ENCODE data around the gene RPS2.

Gene RPS2

DNA sequence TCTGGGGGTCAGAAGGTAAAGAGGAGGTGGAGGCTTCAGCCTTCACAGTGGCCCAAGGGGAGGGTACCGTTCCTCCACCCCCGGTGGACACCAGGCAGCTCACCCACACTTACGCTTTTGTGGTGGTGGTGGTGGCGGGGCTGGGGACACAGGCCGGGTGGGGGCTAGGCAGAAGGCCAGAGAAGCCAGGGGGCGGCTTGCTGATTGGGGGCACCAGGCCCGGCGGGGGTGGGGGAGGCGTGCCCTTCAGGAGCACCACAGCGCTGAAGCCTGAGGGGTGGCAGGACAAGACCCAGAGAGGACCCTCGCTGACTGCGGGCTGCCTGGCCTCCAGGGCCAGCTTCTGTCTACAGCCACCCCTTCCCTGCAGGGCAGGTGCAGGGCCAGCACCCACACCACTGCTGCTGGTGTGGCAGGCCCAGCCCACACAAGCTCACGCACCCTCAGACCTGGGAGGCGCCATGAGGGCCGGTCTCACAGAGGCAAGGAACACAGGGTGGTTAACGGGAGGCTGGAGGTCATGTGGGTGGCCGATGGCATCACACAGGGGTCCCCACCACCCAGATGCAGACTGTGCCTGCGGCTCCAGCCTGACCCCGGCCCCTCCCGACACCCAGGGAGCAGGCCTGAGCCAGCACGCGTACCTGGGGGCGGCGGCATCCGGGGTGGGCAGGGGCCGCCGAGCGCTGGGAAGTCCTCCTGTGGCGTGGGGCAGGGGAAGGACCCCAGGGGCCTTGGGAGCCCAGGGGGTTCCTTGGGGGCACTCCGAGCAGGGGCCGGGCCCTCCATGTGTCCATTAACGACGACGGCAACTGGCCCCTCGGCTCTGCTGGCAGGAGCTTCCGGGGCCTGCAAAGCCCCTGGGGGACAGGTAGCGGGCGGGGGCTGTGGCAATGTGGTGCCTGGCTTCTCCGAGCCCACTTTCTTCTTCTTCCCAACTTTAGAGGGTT is 34.5 kb upstream of the RPS2 start:
- DNase-seq: no peak

DNA sequence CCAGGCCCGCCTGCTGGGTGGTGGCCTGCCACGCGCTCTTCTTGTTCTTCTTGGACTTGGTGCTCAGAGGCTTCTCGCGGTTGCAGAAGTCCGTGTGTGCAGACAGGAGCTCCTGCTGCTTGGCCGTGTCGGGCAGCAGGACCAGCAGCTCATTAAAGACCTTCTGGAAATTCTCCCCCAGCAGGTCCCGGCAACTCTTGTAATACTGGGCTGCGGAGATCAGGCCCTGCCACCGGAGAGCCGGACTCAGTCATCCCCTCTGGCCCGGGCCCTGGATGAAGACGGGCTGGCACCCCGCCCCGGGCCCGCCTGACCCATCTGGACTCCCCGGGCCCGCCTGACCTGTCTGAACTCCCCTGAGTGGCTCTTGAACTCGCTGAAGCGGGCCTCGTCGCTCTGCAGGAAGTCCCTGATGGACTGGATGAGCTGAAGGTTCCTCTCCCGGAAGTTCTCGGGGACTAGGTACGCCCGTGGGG is 33.8 kb upstream of the RPS2 start:
- DNase-seq: no peak

DNA sequence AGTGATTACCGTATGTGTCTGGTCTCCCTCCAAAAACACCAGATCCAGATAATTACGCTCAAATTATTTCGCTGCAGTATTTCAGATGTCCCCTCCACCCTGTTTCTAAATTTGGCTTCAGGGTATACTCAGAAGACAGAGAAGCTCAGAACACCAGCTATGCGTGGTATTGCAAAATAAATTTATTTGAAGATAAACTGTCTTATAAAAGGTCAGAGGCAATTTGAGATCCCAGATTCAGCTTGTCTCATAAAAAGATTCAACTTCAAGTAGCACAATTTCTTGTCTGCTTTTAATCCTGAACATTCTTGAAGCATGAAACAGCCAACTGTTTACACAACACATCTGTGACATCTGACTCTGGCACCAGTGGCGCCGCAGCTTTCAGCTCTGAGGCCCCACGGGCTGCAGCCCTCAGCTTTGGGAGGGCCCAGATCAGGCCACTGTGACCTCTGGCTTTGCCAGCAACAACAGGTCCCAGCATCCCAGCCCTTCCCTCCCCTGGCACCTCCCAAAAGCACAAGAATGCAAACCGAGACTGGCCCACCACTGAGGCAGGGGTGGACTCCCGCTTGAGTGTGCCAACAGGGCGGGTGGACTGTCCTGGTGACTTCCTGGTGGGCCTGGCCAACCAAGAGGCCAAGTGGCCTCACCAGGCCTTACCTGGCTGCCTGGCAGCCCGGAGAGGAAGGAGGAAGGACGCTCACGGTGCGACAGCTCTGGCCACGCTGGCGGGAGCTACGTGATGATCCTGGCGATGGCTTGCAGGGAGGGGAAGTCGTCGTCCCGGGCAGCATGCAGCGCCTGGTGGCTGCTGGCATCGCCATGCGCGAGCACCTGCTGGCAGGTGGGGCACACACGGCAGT is 33.1 kb upstream of the RPS2 start:
- no peak for DNase-seq

DNA sequence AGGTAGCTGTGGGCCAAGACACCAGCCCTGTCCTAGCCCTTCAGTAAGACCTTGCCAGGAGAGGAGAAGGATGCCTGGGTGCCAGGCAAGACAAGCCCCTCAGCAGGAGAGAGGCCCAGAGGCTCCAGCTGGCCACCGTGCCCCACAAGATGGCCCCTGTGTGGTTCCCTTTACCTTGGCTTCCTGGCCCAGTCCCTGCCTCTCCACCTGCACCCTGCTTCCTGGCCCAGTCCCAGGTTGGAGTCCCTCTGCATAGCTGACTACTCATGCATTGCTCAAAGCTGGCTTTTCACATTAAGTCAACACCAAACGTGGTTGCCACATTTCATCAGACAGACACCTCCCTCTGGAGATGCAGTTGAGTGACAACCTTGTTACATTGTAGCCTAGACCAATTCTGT is 29.1 kb upstream of the RPS2 start:
- no peak for DNase-seq

DNA sequence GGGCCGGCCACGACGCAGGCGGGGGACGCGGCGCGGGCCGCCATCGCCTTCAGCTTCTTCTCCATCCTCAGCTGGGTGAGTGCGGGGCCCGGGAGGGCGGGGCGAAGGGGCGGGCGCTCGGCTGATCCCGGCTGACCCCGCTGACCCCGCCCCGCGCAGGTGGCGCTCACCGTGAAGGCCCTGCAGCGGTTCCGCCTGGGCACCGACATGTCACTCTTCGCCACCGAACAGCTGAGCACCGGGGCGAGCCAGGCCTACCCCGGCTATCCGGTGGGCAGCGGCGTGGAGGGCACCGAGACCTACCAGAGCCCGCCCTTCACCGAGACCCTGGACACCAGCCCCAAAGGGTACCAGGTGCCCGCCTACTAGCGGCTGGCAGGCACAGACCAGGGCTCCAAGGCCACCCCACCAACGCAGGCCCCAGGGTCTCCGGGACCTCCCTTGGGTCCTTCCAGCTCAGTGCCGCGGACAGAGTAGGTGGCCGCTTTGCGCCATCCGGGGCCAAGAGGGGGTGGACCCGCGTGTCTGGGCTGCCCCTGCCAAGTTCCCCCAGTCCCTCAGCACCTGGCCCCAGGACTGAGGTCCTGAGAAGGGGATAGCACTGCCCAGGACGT is 28.2 kb upstream of the RPS2 start:
- DNase-seq: no peak

DNA sequence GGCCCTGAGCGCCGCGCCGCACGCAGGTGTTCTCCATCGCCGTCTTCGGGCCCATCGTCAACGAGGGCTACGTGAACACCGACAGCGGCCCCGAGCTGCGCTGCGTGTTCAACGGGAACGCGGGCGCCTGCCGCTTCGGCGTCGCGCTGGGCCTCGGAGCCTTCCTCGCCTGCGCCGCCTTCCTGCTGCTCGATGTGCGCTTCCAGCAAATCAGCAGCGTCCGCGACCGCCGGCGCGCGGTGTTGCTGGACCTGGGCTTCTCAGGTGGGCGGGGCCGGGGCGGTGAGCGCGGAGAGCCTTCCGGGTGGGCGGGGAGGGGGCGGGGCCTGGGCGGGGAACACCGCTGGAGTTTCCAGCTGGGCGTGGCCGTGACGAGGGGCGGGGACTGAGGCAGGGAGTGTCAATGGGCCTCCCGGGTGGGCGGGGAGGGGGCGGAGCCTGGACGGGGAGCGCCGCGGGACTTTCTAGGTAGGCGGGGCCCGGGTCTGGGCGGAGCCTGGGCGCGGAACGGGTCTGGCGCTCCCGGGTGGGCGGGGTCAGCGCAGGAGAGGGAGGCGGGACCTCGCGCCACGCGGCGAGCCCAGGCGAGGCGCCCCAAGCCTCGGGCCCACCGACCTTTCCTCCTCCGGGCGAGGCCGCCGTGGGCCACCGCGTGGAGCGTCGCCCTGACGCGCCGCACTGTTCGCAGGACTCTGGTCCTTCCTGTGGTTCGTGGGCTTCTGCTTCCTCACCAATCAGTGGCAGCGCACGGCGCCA is 27.5 kb upstream of the RPS2 start:
- DNase-seq: peak; percentile 52

DNA sequence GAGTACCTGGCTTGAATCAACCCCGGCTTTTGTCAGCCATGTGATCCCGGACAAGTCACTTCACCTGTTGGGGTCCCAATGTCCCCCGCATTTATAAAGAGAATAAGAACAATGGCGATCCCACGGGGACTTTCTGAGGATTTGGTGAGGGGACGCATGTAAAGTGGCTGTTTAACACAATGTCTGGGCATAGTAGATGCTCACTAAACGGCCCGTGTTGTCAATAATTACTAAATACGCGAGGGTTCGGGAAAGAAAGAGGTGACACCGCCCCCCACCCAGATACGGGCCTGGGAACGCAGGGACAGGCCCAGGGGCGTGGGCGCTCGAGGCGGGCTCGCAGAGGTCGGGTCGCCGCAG is 26.9 kb upstream of the RPS2 start:
- DNase-seq: no peak

DNA sequence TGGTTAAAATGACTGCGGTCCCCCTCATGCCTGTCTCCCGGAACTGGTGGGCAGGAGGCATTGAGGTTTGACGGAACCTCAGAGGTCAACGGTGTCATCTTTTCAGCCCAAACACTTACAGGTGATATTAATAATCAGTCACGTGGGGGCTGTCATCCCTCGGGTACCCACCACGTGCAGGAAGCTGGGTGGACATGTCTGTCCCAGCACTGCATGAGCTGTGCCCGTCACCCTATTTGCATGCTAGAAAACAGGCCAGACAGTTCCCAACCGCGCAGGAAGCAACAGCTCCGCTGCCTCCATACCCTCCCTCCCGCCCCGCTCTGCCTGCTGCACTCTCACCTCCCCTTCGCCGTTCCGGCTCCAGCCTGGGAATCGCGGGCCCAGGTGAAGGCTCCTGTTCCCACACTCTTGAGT is 26.5 kb upstream of the RPS2 start:
- no peak for DNase-seq

DNA sequence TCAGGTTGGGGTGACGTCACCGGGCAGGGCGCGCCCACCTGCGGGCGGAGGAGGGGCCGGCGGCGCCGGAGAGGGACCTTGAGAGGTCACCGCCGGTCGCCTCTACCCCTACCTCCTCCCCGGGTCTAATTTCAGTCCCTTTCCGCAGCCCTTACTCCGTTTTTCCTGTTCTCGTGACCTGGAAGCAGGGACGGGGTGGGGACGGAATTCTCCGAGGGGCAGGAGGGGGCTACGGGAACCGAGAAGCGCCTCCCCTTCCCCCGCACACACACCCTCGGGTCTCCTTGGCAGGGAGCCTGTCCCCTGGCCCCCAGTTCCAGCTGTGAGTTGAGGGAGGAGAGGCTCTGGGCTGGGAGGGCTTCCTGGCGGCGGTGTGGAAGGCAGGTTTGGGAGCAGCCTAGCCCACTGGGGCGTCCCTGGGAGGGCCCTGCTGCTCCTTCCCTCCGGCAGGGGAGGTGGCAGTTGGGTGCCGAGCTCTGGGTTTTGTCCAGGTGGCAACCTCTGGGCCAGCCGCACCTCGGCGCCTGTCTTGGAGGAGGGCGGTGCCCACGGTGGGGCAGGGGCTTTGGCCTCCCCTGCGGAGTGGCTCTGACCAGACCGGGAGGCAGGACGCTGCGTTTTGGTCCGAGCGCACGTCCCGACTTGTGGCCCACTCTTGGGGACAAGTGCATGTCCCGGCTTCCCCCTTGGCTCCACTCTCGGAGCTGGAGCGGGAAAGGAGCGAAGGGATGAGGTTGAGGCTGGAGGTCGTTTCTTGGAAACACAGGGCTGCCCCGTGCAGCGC is 25.9 kb upstream of the RPS2 start:
- DNase-seq: no peak

DNA sequence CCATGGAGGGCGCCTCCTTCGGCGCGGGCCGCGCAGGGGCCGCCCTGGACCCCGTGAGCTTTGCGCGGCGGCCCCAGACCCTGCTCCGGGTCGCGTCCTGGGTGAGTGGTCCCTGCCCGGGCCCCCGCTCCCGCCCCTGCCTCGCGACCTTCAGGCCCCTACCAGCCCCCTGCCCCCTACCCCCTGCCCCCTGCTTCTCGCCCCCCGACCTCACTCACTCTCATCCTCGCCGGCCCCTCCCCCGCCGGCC is 25.4 kb upstream of the RPS2 start:
- DNase-seq: no peak

DNA sequence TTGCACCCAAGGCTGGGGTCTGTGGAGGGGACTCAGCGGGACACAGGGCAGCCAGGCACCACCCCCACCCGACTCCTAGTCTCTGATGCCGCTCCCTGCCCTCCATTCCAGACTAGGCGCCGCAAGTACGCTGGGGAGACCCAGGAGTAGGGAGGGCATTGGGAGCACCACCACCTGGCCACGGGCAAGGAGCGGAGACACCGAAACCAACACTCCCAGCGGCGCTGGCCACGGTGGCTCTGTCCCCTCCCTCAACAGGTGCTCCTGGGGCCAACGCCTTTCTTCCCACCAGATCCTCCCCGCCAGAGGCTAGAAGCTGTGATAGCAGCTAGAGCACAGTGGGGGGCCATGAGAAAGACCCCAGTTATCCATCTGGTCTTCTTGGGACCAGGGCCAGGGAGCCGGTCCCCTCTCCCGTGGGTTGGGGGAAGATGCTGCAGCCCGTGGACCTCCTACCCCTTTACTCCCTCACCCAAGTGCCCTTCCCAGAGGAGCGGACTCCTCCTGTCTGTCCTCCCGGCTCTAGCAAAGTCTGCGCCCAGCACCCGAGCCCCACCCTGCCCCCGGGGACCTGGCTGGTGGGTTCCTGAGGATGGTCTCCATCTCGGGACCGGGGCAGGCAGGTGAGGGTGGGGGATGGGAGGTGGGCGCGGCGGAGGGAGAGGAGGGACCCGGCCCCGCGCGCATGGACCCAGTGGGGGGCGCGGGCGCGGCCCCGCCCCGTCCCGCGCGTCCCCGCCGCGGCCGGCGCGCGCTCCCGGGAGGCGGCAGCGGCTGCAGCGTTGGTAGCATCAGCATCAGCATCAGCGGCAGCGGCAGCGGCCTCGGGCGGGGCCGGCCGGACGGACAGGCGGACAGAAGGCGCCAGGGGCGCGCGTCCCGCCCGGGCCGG is 24.8 kb upstream of the RPS2 start, which contains the start of gene SYNGR3:
Gene SYNGR3, plus strand, starts transcription at position 762 of the 892 bp plus-strand sequence. CDS start 133 bp downstream, outside the sequence.
- DNase-seq: no peak

DNA sequence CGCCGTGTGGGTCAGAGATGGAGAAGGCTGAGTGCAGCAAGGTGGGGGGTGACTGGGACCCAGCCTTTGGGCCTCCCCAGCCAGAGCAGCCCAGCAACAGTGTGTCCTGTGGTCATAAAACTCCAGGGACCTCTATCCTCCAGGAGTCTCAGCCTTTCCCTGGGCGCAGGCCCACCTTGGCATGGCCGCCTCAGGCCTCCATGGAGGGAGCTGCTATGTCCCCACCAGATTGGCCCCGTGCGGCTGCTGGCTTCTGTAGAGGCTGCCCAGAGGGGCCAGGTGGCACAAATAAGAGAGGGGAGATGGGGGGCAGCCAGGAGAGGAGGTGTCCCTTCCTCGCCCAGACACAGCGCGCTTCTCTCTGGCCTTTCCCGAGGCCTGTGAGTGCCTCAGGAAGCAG is 22.6 kb upstream of the RPS2 start:
- DNase-seq: no peak

DNA sequence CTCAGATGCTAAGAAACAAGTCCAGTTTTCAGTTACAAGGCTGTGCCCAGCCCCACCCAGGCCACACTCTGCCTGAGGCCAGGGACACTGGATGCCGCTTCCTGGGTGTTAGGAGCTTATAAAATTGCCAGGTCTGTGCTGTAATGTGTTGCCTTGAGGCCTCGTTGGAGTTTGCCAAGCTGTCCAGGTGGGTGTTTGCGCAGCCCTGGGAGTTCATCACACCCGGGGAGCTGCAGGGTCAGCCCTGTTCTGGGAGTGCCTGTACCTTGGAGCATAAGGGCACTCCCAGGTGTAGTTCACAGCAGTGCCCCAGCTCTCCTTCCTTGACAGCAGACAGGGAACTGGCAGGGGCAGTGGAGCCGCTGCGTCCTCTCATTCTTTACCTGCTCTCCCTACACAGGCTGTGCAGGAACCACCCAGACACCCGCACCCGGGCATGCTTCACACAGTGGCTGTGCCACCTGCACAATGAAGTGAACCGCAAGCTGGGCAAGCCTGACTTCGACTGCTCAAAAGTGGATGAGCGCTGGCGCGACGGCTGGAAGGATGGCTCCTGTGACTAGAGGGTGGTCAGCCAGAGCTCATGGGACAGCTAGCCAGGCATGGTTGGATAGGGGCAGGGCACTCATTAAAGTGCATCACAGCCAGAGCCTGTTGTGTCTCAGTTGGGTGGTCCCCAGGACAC is 21.0 kb upstream of the RPS2 start:
- DNase-seq: no peak

DNA sequence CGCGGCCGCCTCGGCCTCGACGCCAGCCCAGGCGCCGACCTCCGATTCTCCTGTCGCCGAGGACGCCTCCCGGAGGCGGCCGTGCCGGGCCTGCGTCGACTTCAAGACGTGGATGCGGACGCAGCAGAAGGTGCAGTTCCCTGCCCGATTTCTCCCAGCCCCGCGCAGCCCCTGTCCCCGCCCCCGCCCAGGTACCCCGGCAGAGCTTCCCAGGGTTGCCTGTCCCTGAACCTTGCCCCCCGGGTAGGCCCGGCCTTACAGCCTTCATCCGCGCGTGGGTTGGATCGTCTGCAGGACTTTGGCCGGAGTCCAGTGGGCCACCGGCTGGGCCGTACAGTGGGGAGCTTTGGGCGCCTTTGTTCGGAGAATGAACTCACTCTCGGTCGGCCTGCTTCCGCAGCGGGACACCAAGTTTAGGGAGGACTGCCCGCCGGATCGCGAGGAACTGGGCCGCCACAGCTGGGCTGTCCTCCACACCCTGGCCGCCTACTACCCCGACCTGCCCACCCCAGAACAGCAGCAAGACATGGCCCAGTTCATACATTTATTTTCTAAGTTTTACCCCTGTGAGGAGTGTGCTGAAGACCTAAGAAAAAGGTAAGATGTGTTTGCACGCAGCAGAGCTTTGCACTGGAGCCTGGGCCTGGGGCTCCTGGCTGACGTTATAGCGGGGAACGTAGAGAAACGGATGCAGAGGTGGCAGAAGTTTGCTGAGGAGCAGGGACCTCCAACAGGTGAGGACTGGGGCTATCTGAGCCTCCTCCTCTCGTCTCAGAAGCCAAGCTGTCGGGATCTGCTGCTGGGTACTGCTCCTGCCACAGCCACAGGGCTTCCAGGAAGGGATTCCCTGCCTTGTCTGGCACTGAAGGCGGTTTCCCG is 20.0 kb upstream of the RPS2 start:
- DNase-seq: no peak

DNA sequence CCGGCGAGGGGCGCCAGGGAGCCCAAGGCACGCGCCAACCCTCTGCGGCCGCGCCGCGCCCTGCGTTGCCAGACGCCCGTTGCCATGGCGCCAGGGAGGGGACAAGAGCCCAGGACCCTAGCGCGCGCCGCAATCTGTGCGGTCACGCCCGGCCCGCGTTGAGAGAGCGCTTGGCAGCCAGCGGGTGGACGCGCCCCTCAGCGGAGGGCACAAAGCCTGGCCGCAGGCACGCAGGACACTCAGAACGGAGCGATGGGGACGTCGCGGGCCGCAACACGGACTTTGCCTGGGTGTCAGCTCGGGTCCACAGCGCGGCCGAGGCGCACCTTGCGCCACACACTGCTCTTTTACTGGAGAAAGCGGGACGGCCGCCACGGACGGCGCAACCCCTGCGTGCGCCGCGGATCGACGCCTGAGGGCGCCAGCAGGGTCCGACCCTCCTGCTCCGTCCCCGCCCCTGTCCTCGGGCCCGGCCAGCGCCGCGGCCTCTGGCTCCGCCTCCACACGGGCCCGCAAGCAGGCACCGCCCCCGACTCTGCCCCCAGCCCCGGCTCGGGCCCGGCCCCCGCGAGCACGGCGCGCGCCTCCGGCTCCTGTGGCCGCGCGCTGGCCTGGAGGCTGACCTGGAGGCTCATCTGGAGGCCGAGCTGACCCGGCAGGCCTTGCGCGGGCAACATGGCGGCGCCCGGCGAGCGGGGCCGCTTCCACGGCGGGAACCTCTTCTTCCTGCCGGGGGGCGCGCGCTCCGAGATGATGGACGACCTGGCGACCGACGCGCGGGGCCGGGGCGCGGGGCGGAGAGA is 19.1 kb upstream of the RPS2 start, which contains the start of gene GFER:
Gene GFER, plus strand, starts transcription at position 650 of the 803 bp plus-strand sequence. Its CDS starts 26 bp downstream, at position 676.
- peak; percentile 70 for DNase-seq

DNA sequence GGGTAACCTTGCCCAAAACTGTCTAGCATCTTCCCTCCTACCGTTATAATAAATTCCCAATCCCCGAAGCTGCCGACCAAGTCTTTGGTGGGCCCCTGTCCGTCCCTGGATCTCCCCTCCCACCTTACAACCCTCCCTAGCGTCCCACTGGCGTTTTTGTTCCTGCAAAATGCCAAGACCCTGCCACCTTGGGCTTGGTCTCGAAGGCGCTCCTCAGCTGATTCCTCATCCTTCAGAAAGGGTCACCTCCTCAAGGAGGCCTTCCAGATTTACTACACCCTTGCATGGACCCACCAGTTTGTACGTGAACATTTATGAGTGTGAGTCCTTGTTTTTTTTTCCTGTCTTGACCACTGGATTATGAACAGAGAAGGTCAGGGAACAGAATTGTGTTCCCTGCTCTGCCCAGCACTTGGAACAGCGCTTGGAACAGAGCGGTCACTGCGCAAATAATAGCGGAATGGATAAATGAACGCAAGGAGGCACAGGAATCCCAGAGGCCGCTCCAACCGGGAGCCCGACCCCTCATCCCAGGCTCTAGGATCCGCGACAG is 18.4 kb upstream of the RPS2 start:
- no peak for DNase-seq

DNA sequence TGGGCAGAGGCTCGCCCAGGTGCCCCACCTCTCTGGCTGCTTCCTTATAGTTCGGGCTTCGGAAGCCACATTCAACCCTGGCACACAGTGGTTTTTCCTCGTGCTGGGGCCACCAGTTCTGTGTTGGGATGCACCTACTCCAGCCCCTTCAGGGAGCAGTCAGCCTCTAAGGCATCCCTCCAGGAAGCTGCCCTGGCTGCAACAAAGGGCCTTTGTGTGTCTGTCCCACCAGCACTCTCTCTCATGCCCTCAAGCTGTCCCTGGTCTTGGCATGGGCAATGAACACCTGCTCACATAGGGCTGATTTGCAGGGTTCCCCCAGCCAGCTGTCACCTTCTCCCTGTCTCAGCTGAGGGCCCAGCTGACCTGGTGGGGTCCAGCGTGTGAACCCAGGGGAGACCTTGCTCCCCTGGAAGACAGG is 17.4 kb upstream of the RPS2 start:
- no peak for DNase-seq

DNA sequence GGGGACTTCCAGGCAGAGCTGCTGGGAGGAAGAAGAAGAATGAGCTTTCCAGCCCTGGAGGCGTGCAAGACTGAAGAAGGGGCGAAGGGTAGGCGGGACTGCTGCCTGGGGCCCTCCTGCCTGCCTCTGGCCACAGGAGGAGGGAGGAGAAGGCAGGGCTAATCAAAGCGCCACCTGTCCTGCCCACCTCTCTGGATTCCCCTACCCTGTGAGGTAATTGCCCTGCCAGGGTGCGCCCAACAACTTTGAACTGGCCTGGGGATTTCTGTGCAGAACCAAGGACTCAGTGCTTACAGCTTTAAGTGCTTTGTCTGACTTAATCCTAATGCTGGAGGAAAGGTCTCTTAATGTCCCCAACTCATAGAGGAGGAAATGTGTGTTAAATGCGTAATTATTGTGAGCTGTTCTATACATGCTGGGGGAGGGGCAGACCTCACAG is 16.8 kb upstream of the RPS2 start, which contains the start of gene NOXO1:
Gene NOXO1, minus strand, starts transcription at position 72 of the 439 bp plus-strand sequence. CDS start 290 bp downstream, outside the sequence.
- DNase-seq: no peak
